Measurements from ENCODE around the gene PRG3.
A peak's percentile ranks its signal among the peaks of the same experiment; 100 is the strongest.

PRG3 gene, protein sequence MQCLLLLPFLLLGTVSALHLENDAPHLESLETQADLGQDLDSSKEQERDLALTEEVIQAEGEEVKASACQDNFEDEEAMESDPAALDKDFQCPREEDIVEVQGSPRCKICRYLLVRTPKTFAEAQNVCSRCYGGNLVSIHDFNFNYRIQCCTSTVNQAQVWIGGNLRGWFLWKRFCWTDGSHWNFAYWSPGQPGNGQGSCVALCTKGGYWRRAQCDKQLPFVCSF

DNA sequence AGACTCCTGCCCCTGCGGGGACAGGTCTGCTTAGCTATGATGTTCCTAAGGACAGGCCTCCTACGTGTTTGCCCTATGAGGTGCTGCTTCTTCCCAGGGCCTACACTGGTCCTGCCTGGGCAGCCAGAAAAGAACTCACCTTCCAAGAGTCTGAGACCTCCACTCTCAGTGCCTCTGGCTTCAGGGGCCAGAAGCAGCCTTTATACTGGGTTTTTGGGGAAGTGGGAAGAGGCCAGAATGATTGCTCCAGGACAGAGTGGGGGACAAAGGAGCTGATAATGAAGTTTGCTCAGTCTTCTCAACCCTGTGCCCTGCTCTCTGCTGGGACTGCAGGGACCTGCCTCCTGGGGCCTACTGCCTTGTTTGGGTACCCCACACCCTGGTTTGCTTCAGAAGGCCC is at the start of gene PRG3:
TSS of gene PRG3 (minus strand) at position 176 of the 400 bp plus-strand sequence. CDS start 442 bp downstream, outside the sequence.
- DNase-seq, result no peak

DNA sequence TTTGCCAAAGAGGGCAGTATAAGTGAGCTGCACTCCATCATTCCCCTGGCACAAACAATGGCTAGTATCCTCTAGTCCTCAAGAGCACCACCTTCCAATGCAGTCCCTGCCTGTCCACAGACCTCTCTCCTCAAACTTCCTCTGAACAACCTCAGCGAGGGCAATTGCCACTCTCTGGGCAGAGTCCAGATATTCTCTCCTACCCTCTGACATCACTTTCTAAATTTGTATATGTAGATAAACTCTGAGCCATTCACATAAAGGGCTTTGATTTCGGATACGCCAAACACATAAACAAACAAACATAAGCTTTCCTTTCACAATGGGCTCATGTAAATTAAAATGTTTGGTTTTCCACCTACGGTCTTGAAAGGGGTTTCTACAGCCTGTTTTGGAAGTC is 49.0 kb upstream of the PRG3 start:
- DNase-seq, result no peak

- DNase-seq, result no peak
Observed at GRCh38 chr11:57428643-57429042, 47.7 kb upstream of the PRG3 start.

- DNase-seq, result no peak
Observed at GRCh38 chr11:57427727-57428082, 46.8 kb upstream of the PRG3 start.

DNA sequence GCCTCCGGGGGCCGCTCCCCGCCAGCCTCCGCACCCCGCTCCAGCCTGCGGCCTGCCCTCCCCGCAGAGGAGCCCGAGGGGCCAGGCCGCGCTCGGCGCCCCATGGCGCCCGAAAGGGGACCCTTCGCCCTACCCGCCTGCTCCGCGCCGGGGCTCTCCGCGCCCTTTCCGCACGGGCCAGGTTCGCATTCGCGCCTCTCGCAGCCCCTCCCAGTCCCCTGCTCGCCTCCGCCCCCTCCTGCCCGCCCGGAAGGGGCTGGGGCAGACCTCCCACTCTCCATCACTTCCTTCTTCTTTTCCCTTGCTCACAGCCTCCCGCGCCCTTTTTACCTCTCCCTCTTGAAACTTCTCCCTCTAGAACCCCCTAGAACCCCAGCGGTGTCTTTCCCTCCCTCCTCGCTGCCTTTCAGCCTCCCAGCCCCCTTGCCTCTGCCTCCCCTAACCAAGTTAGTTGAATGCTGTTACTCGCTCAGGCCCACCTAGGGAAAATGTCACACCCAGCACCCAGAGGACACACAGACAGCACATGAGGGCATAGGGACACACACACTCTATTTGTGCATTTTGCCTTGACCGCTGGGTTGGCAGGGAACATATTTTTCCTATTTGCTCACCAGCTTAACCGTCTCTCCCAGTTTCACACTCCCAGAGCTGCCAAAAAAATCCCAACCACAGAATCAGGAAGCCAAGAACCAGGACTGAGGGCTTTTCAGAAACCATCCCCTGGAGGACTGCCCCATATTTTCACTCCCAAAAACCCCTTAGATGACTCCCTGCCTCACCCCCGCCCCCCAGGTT is 46.2 kb upstream of the PRG3 start, which contains the start of gene SLC43A3:
TSS of gene SLC43A3 (minus strand) at position 193 of the 798 bp plus-strand sequence. CDS start 949 bp downstream, outside the sequence.
- no peak for DNase-seq

- DNase-seq, result no peak
Observed at GRCh38 chr11:57426439-57426928, 45.5 kb upstream of the PRG3 start.

DNA sequence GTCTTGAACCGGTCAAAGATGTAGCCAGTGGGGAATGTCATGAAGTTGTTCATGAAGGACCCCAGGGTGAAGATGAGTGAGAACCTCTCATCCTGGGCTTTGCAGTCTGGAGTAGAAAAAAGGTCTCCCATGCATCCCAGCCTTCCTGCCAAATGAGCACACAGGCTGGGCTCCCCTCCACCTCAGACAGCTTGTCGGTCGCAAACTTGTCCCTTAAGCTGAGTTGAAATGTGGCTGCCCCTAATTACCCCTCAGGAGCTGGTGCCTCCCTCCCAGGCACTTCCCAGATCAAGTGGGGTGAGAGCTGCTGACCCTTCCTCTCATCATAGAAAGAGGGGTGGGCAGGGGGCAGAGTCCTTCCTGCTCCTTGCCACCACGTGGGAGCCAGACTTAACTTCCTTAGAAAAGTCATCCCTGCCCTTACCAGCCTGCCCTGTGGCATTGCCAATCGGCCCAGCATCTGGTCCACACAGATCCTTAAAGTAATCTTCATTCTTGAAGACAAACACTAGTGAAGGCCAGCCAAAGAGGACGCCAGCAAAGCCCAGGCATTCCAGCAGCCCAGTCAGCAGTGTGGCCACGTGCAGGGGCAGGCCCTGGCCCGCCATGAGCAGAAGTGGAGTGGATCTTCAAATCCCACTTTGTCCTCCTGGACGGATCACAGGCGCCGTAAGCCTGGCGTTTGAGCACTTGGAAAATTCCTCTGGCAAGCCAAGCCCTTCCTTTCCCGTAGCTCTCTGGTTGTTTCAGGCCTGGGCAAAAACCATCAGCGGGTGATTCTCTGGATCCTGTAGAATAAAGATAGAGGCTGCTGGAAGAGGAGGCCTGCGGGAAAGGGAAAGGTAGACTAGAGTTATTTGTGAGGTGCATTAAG is 44.9 kb upstream of the PRG3 start:
- no peak for DNase-seq

DNA sequence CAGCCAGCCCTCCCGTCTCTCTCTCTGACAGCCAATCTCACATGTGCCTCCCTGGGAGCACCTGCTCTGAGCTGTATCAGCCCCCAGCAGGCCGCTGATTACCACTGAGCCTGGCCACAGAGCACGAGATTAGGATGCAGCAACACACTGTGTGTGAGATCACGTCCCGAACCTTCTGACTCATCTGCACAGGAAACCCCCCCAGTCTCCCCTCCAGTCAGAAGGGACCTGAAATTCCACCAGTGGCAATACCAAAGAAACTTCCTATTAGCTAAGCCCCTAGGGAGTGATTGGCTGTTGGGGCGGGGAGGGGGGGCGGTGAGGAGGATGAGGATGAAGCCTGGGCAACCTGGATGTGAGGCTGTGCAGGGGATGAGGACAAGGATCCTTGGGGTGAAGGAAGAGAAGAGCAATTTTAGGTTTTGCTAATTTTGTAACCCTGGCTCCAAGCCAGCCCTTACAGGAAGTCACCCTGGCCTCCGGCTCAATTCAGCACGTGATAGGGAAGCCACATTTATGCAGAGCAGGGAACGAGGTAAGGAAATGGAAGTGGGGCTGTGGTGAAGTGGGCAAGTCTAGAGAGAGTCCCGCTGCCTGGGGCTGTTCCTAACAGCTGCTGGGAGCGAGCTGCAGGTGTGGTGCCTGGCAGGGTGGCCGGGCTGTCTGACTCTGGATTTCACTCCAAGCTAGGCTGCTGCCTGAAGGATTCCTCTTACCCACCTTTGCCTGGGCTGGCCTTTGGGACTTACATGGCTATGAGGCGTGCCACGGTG is 44.0 kb upstream of the PRG3 start:
- DNase-seq, result peak; percentile 8

DNA sequence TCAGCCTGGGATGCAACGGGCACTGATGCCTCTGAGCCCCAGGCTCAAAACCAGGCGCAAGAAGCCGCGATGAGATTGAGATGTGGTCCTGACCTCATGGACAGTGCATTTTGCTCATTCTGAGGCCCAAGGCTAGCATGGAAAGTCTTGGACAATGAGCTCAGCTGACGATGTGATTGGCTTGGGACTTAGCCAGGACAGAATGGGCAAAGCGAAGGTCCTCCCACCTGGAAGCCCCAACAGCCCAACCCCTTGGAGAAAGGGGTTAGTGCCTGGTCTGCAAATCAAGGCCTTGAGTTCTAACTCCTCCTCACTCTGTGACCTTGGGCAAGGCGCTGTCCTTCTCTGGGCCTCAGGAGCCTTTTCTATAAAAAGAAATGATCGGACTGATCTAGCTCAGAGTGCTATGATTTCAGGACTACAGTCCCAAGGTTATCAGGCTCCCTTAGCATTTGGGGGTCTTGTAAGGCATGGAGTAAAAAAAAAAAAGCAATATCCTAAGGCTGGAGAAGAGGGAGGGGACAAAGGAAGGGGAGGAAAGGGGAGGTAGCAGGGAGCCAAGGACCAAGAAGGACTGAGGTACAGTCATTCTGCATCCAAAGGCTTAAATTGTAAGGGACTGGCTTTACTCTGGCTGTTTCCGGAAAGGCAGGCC is 43.3 kb upstream of the PRG3 start:
- DNase-seq, result no peak

DNA sequence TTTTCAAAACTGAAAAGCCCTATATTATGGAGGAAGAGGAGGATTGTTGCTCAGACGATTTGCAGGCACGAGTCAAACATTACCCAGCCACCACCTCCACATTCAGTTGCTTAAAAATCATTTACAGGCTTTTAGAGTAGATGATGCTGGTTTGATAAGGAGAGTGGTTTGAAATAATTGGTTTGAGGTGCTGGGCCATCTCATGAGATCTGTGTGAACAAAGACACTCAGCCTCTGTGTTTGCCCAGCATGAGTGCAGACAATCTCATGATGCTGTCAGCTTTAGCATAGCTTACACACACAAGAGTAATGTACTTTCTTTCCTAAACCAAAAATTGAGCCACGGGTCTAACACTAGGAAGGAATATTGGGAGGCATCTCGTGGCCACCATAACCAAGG is 41.7 kb upstream of the PRG3 start:
- no peak for DNase-seq

DNA sequence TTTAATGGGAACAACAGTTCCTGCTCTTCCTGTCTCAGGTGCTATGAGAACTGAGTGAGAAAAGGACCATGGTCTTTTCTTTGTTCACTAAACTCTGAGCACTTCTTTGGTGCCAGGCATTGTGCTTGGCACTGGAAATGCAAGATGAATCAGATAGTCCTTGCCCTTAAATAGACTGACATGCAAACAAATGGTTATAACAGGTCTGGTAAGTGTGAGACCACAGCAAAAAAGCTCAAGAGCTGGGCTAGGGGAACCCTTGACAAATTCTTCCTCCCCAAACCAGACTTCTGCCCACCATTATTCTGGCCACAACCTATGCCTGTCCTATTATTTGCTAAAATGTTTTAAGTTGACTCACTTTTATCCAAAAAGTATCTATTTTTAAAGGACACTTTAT is 40.9 kb upstream of the PRG3 start:
- no peak for DNase-seq

DNA sequence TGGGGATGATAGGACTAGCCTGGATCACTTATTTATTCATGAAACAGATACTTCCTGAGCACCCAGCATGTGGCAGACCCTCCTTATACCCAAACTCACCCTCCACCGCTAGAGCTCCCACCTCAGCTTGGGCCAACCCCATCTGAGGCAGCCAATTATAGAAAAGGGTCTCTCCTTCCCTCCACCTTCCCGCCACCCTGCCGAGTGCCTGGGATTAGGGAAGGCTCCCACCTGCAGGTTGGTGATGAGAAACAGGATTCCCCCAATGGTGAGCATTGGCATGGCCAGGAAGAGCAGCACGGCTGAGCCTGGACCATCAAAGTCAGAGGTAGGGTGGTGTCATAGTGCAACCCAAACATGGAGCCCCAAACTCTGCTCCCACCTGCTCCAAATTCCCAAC is 40.1 kb upstream of the PRG3 start:
- no peak for DNase-seq

DNA sequence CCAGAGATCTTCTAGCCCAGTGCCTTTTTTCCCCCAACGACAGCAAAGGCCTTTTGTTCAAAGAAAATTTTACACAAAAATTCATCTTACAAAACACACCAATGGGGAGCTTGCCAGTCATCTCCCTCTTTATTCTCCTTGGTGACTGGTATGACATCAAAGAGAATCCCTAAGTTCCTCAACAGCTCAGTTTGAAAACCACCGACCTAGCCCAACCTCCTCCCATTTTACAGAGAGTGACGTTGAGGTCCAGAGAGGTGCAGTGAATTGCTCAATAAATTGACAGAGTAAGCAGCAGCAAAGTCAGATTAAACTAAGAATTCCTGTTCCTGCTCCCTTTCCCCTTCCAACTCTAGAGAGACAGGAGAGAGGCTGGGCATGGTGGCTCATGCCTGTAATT is 38.2 kb upstream of the PRG3 start:
- DNase-seq, result no peak

DNA sequence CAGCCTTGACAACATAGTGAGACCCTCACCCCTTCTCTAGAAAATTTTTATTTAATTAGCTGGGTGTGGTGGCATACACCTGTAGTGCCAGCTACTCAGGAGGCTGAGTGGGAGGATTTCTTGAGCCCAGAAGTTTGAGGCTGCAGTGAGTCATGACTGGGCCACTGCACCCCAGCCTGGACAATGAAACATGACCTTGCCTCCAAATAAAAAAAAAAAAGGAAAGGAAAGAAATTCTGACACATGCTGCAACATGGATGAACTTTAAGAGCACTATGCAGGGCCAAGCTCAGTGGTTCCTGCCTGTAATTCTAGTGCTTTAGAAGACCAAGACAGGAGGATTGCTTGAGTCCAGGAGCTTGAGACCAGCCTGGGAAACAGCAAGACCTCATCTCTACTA is 37.2 kb upstream of the PRG3 start:
- DNase-seq, result no peak

GRCh38 chr11:57417056-57417455 is 36.1 kb upstream of the PRG3 start:
- DNase-seq, result no peak

DNA sequence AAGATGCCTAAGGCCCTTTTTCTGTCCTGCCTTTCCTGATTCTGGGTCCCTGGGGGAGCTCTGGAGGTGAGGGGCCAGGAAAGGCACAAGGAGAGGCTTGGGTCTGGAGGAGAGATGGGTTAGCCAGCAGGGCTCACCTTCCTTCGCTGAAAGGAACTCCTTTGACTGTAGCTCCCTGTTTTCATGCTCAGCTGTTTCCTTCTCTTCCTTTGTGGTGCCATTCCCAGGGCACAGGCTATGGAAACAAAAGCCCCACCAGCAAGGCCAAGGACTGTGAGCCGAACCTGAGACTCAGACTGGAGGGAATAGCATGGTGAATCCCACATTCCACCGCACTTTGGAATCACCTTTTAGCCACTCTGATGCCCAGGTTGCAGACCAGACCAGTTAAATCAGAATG is 35.5 kb upstream of the PRG3 start:
- DNase-seq, result no peak

GRCh38 chr11:57414612-57415212 is 33.8 kb upstream of the PRG3 start:
- DNase-seq, result no peak

DNA sequence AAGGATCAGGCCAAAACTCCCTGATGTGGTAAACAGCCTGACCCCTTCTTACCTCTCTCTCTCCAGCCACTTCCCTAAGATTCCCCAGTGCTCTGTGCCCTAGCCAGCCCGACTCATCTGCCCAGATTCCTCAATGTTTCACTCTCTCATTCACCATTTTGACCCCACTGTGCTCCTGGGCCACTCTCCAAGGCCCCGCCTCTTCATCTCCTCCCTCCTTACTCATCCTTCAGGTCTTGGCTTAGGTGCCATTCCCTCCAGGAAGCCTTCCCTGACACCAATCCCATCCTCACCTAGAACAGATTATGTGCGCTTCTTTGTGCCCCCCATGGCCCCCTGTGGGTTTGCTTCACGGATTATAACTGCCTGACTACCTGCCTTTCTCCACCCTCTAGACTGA is 32.7 kb upstream of the PRG3 start:
- no peak for DNase-seq

DNA sequence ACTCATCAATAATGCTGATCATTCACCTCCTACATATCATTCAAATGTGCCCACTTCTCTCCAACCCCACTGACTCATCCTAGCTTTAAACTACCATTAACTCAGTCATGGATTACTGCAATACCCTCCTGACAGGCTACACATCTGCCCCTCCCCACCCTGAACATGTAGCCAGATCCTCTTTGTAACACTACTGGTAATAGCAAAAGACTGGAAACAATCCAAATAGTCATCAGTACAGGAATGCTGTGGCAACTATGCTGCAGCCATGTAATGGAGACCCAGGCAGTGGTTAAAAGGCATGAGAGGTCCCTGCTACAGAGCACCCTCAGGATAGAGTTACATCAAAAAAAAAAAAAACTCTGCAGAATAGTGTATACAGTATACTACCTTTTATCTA is 29.3 kb upstream of the PRG3 start:
- DNase-seq, result no peak

- no peak for DNase-seq
Observed at GRCh38 chr11:57409321-57410100, 28.6 kb upstream of the PRG3 start.

- no peak for DNase-seq
Observed at GRCh38 chr11:57408771-57409170, 27.8 kb upstream of the PRG3 start.
